ENCODE measurements around the gene SPAG16.
"Not testable (repeated sequence)": the region's sequence is repeated elsewhere in the genome, so short reads cannot be mapped to it uniquely, and the experiment has no call there.

SPAG16 gene

GRCh38 chr2:213959589-213959988, 675.3 kb downstream of the SPAG16 start:
- no peaks in the 10 kb centered on the region for H3K36me3 ChIP-seq (replicated peaks)
- no peak overlapping the region for H3K4me3 ChIP-seq
- no peaks in the 10 kb centered on the region for H3K4me1 ChIP-seq
- in situ Hi-C loops (cut with MboI; ENCODE audit: low sequenced_read_pairs) = no loop called here
- no peak for DNase-seq (ENCODE audit: low spot score in 2 of 2)
- H3K27me3 ChIP-seq (ENCODE audit: low read depth) = no peaks in the 10 kb centered on the region
- H3K9me3 ChIP-seq = no peaks in the 10 kb centered on the region

GRCh38 chr2:213971536-213971935, 687.3 kb downstream of the SPAG16 start:
- no peaks in the 10 kb centered on the region for H3K4me1 ChIP-seq
- H3K4me3 ChIP-seq = no peak overlapping the region
- in situ Hi-C loops (cut with MboI; ENCODE audit: low sequenced_read_pairs) = no loop called here
- H3K27me3 ChIP-seq (ENCODE audit: low read depth) = no peaks in the 10 kb centered on the region
- DNase-seq (ENCODE audit: low spot score in 2 of 2) = no peak
- H3K9me3 ChIP-seq = no peaks in the 10 kb centered on the region
- no peaks in the 10 kb centered on the region for H3K36me3 ChIP-seq (replicated peaks)

- H3K27me3 ChIP-seq (ENCODE audit: low read depth) = no peaks in the 10 kb centered on the region
- H3K36me3 ChIP-seq (replicated peaks) = no peaks in the 10 kb centered on the region
- H3K4me1 ChIP-seq = no peaks in the 10 kb centered on the region
- H3K9me3 ChIP-seq = no peaks in the 10 kb centered on the region
- no peak overlapping the region for H3K4me3 ChIP-seq
- no peak for DNase-seq (ENCODE audit: low spot score in 2 of 2)
- in situ Hi-C loops (cut with MboI; ENCODE audit: low sequenced_read_pairs) = no loop called here
Observed at GRCh38 chr2:213980883-213981282, 696.6 kb downstream of the SPAG16 start.

- no peaks in the 10 kb centered on the region for H3K27me3 ChIP-seq (ENCODE audit: low read depth)
- DNase-seq (ENCODE audit: low spot score in 2 of 2) = no peak
- H3K9me3 ChIP-seq = no peaks in the 10 kb centered on the region
- no peak overlapping the region for H3K4me3 ChIP-seq
- in situ Hi-C loops (cut with MboI; ENCODE audit: low sequenced_read_pairs) = no loop called here
- no peaks in the 10 kb centered on the region for H3K4me1 ChIP-seq
- no peaks in the 10 kb centered on the region for H3K36me3 ChIP-seq (replicated peaks)
Observed at GRCh38 chr2:213989207-213989606, 704.9 kb downstream of the SPAG16 start.

GRCh38 chr2:213991453-213992108, 707.3 kb downstream of the SPAG16 start:
- Histone ChIP-seq H3K4me3 (no peak overlapping the region), H3K4me1 (no peaks in the 10 kb centered on the region), H3K36me3 (replicated peaks) (no peaks in the 10 kb centered on the region), H3K9me3 (no peaks in the 10 kb centered on the region), H3K27me3 (ENCODE audit: low read depth) (no peaks in the 10 kb centered on the region)
- in situ Hi-C loops (cut with MboI; ENCODE audit: low sequenced_read_pairs) = no loop called here
- no peak for DNase-seq (ENCODE audit: low spot score in 2 of 2)

GRCh38 chr2:213995400-213996105, 711.3 kb downstream of the SPAG16 start:
- in situ Hi-C loops (cut with MboI; ENCODE audit: low sequenced_read_pairs) = no loop called here
- Histone ChIP-seq H3K36me3 (replicated peaks) (no peaks in the 10 kb centered on the region), H3K4me1 (peaks cover 8% of the 10 kb centered on the region), H3K4me3 (no peak overlapping the region), H3K9me3 (peaks cover 10% of the 10 kb centered on the region), H3K27me3 (ENCODE audit: low read depth) (no peaks in the 10 kb centered on the region)
- no peak for DNase-seq (ENCODE audit: low spot score in 2 of 2)

GRCh38 chr2:213998976-213999375, 714.7 kb downstream of the SPAG16 start:
- H3K4me1 ChIP-seq; H3K4me3 ChIP-seq; H3K9me3 ChIP-seq; in situ Hi-C loops (cut with MboI; ENCODE audit: low sequenced_read_pairs); H3K27me3 ChIP-seq (ENCODE audit: low read depth); H3K36me3 ChIP-seq (replicated peaks): not testable (repeated sequence)
- DNase-seq (ENCODE audit: low spot score in 2 of 2) = peak; percentile 48 to 72

- Histone ChIP-seq H3K36me3 (replicated peaks) (no peaks in the 10 kb centered on the region), H3K4me1 (no peaks in the 10 kb centered on the region), H3K27me3 (ENCODE audit: low read depth) (no peaks in the 10 kb centered on the region), H3K9me3 (peaks cover 5% of the 10 kb centered on the region), H3K4me3 (no peak overlapping the region)
- in situ Hi-C loops (cut with MboI; ENCODE audit: low sequenced_read_pairs) = no loop called here
- no peak for DNase-seq (ENCODE audit: low spot score in 2 of 2)
Observed at GRCh38 chr2:214004463-214004862, 720.2 kb downstream of the SPAG16 start.

- Histone ChIP-seq H3K4me3 (no peak overlapping the region), H3K36me3 (replicated peaks) (no peaks in the 10 kb centered on the region), H3K9me3 (peaks cover 2% of the 10 kb centered on the region; the same call in 1 of the 2 replicates), H3K4me1 (no peaks in the 10 kb centered on the region), H3K27me3 (ENCODE audit: low read depth) (no peaks in the 10 kb centered on the region)
- in situ Hi-C loops (cut with MboI; ENCODE audit: low sequenced_read_pairs) = no loop called here
- DNase-seq (ENCODE audit: low spot score in 2 of 2) = no peak
Observed at GRCh38 chr2:214005337-214005736, 721.1 kb downstream of the SPAG16 start.

GRCh38 chr2:214006601-214007000, 722.3 kb downstream of the SPAG16 start:
- no peaks in the 10 kb centered on the region for H3K9me3 ChIP-seq
- in situ Hi-C loops (cut with MboI; ENCODE audit: low sequenced_read_pairs) = no loop called here
- no peak for DNase-seq (ENCODE audit: low spot score in 2 of 2)
- no peaks in the 10 kb centered on the region for H3K27me3 ChIP-seq (ENCODE audit: low read depth)
- H3K4me3 ChIP-seq = no peak overlapping the region
- no peaks in the 10 kb centered on the region for H3K4me1 ChIP-seq
- no peaks in the 10 kb centered on the region for H3K36me3 ChIP-seq (replicated peaks)

- Histone ChIP-seq H3K36me3 (replicated peaks) (no peaks in the 10 kb centered on the region), H3K9me3 (no peaks in the 10 kb centered on the region), H3K27me3 (ENCODE audit: low read depth) (no peaks in the 10 kb centered on the region), H3K4me1 (no peaks in the 10 kb centered on the region), H3K4me3 (no peak overlapping the region)
- no peak for DNase-seq (ENCODE audit: low spot score in 2 of 2)
- in situ Hi-C loops (cut with MboI; ENCODE audit: low sequenced_read_pairs) = no loop called here
Observed at GRCh38 chr2:214011676-214012075, 727.4 kb downstream of the SPAG16 start.

GRCh38 chr2:214014551-214015220, 730.4 kb downstream of the SPAG16 start:
- in situ Hi-C loops (cut with MboI; ENCODE audit: low sequenced_read_pairs) = no loop called here
- Histone ChIP-seq H3K27me3 (ENCODE audit: low read depth) (no peaks in the 10 kb centered on the region), H3K4me3 (no peak overlapping the region), H3K36me3 (replicated peaks) (no peaks in the 10 kb centered on the region), H3K4me1 (no peaks in the 10 kb centered on the region), H3K9me3 (no peaks in the 10 kb centered on the region)
- no peak for DNase-seq (ENCODE audit: low spot score in 2 of 2)

GRCh38 chr2:214019229-214019972, 735.1 kb downstream of the SPAG16 start:
- no peaks in the 10 kb centered on the region for H3K9me3 ChIP-seq
- H3K4me3 ChIP-seq = no peak overlapping the region
- no peaks in the 10 kb centered on the region for H3K4me1 ChIP-seq
- no peak for DNase-seq (ENCODE audit: low spot score in 2 of 2)
- no peaks in the 10 kb centered on the region for H3K36me3 ChIP-seq (replicated peaks)
- no peaks in the 10 kb centered on the region for H3K27me3 ChIP-seq (ENCODE audit: low read depth)
- in situ Hi-C loops (cut with MboI; ENCODE audit: low sequenced_read_pairs) = no loop called here

GRCh38 chr2:214019973-214020345, 735.7 kb downstream of the SPAG16 start:
- no peak overlapping the region for H3K4me3 ChIP-seq
- no peaks in the 10 kb centered on the region for H3K4me1 ChIP-seq
- DNase-seq (ENCODE audit: low spot score in 2 of 2) = no peak
- no peaks in the 10 kb centered on the region for H3K36me3 ChIP-seq (replicated peaks)
- no peaks in the 10 kb centered on the region for H3K27me3 ChIP-seq (ENCODE audit: low read depth)
- H3K9me3 ChIP-seq = no peaks in the 10 kb centered on the region
- in situ Hi-C loops (cut with MboI; ENCODE audit: low sequenced_read_pairs) = no loop called here
